Bronchial epithelial cell (primary cell): ENCODE measurements around the gene JPT1. TPM values are rescaled to one million over a fixed set of nuclear protein-coding genes. Genes with fewer than 3 reads are reported as not detected.
"Not testable (repeated sequence)": the region's sequence is repeated elsewhere in the genome, so short reads cannot be mapped to it uniquely, and the experiment has no call there.

Experiments used
- DNase-seq: peaks from one replicate; pipeline ENCODE4 v3.0.0-alpha.2; 2010; ENCODE audit warnings: low read depth
- FAIRE-seq: peaks from 2 replicates; lab custom pipeline; 2011; peaks lifted over from hg19 to GRCh38; lab: Jason Lieb, UNC
- H3K27me3 ChIP-seq: 2 replicates; pipeline ENCODE4 v1.5.1; 2011; ENCODE audit warnings: low read length; ENCODE audit not compliant: control insufficient read depth, insufficient read depth
- H3K36me3 ChIP-seq: 2 replicates; pipeline ENCODE4 v1.5.1; 2011; ENCODE audit warnings: low read length; ENCODE audit not compliant: control insufficient read depth, insufficient read depth
- H3K4me3 ChIP-seq: 2 replicates; pipeline ENCODE4 v1.5.1; 2011; ENCODE audit warnings: mild to moderate bottlenecking, low read depth, low read length, control low read depth
- CTCF ChIP-seq: IDR thresholded peaks from 2 replicates; pipeline ENCODE4 v1.5.1; 2011; ENCODE audit warnings: mild to moderate bottlenecking, moderate library complexity, low read length, control low read depth, inconsistent platforms; ENCODE audit not compliant: insufficient read depth, severe bottlenecking
- total RNA-seq: library from RNA; depleted of rRNA; stranded (reverse); fragments of >200 nt; gene quantifications from 2 replicates; pipeline ENCODE4 v1.2.1, GENCODE V29; 2014

Gene JPT1
- total RNA-seq, 1 donor from 2014 or later, result 188 TPM

- no peak overlapping the region for H3K4me3 ChIP-seq
- FAIRE-seq, result no peak
- no peak for TF ChIP-seq CTCF
- no peaks in the 10 kb centered on the region for H3K27me3 ChIP-seq
- peaks cover 4% of the 10 kb centered on the region for H3K36me3 ChIP-seq
- no peak for DNase-seq
Observed at GRCh38 chr17:75129576-75129975, 24.7 kb downstream of the JPT1 start.

- TF ChIP-seq CTCF, result no peak
- DNase-seq (no peak), FAIRE-seq (no peak)
- no peak overlapping the region for H3K4me3 ChIP-seq
- H3K36me3 ChIP-seq, result peaks cover 4% of the 10 kb centered on the region
- no peaks in the 10 kb centered on the region for H3K27me3 ChIP-seq
Observed at GRCh38 chr17:75128694-75129505, 25.4 kb downstream of the JPT1 start.

DNA sequence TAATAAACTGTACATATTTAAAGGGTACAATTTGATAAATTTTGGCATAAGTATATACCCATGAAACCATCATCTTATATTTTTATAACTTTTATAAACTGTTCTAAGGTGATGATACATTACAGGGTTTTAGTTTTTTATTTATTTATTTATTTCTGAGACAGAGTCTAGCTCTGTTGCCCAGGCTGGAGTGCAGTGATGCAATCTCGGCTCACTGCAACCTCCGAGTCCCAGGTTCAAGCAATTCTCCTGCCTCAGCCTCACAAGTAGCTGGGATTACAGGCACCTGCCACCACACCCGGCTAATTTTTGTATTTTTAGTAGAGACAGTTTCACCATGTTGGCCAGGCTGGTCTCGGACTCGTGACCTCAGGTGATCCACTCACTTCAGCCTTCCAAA lies 26.4 kb downstream of the JPT1 start:
- not testable (repeated sequence) for H3K36me3 ChIP-seq, DNase-seq, H3K4me3 ChIP-seq, H3K27me3 ChIP-seq, FAIRE-seq

- Histone ChIP-seq H3K27me3 (no peaks in the 10 kb centered on the region), H3K36me3 (peaks cover 4% of the 10 kb centered on the region), H3K4me3 (no peak overlapping the region)
- no peak for TF ChIP-seq CTCF
- FAIRE-seq, result no peak
- DNase-seq, result no peak
Observed at GRCh38 chr17:75126954-75127353, 27.4 kb downstream of the JPT1 start.

GRCh38 chr17:75125984-75126383 lies 28.3 kb downstream of the JPT1 start:
- no peak for DNase-seq
- no peak for FAIRE-seq

DNA sequence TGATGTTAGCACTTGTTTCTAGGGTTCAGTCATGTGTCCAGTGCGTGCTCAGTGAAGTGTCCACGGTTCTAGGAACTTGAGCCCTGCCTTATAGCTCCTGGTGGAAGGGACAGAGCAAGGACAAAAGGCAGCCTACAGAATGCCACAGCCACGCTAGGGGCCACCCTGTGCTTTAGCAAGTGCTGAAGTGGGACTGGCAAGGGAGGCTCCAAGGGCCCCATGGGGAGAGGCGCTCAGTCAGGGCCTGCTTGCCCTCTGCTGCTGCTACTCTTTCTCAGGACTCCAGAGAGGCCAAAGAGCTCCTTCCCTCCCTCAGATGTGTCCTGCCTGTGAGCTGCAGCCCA lies 29.5 kb downstream of the JPT1 start:
- TF ChIP-seq CTCF, result no peak
- H3K27me3 ChIP-seq, result no peaks in the 10 kb centered on the region
- H3K36me3 ChIP-seq, result peaks cover 1% of the 10 kb centered on the region
- FAIRE-seq, result no peak
- no peak overlapping the region for H3K4me3 ChIP-seq
- no peak for DNase-seq

More at GRCh38 chr17:75125984-75126383, 28.3 kb downstream of the JPT1 start:
- no peak for TF ChIP-seq CTCF
- Histone ChIP-seq H3K36me3 (peaks cover 4% of the 10 kb centered on the region), H3K27me3 (no peaks in the 10 kb centered on the region), H3K4me3 (no peak overlapping the region)
